ENCODE measurements around the gene VAV2.

The VAV2 gene

DNA sequence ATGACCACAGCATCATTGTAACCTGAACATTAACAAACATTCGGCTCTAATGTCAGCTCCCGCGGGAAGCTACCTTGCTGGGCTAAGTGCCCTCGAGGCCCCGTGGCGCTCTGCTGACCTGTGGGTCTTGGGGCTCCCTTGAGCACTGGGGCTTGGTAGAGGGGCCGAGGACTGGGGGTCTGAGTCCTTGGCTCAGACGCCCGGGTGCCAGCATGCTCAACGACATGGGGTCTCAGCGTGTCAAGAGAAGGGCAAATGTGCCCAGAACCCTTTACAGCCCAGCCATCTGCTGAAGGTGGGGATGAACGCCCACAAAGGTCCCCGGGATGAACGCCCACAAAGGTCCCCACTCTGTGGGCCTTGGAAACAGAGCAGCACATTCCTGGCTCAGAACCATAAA lies 214.3 kb downstream of the VAV2 start:
- DNase-seq (ENCODE audit: extremely low read depth, low read depth): no peak
- no peak overlapping the region for H3K4me3 ChIP-seq (replicated peaks; ENCODE audit: low read depth, low read length)
- TF ChIP-seq, protein P1, sequence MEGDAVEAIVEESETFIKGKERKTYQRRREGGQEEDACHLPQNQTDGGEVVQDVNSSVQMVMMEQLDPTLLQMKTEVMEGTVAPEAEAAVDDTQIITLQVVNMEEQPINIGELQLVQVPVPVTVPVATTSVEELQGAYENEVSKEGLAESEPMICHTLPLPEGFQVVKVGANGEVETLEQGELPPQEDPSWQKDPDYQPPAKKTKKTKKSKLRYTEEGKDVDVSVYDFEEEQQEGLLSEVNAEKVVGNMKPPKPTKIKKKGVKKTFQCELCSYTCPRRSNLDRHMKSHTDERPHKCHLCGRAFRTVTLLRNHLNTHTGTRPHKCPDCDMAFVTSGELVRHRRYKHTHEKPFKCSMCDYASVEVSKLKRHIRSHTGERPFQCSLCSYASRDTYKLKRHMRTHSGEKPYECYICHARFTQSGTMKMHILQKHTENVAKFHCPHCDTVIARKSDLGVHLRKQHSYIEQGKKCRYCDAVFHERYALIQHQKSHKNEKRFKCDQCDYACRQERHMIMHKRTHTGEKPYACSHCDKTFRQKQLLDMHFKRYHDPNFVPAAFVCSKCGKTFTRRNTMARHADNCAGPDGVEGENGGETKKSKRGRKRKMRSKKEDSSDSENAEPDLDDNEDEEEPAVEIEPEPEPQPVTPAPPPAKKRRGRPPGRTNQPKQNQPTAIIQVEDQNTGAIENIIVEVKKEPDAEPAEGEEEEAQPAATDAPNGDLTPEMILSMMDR (IDR thresholded peaks at IDR 0.05; ENCODE audit: low read depth, low read length, missing control alignments): no peak

DNA sequence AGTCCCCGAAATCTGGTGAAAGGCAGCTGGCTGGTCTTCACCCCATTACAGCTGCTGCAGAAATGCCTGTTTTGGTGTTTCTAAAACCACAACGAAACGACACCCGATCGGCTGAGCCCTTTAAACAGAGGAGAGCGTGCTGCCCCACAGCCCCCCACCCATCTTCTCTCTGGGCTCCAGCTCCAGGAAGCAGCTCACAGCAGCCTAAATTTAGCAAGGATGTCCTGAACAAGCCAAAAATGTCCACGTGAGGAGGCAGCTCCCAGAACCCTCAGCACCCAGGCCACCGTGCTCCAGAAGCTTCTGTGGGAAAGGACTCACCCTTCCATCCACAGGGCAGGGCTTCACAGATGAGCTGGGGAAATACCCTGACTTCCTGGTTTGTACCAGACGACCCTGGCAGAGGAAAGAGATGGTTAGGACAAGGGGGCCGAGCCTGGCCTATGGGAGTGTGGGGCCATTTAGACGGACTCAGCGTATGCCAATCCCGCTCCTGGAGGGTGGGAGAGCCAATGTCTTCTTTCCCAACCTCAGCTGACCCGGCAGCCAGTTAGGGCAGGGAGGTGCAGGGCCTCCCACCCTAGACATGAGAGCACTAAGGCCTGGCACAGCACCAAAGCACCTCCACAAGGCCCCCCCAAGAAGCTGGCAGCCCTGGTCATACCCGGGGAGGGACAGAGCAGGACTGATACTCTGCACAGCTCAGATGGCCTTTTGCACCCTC lies 214.9 kb downstream of the VAV2 start:
- TF ChIP-seq, protein P1 (IDR thresholded peaks at IDR 0.05; ENCODE audit: low read depth, low read length, missing control alignments): no peak
- no peak overlapping the region for H3K4me3 ChIP-seq (replicated peaks; ENCODE audit: low read depth, low read length)
- no peak for DNase-seq (ENCODE audit: extremely low read depth, low read depth)

DNA sequence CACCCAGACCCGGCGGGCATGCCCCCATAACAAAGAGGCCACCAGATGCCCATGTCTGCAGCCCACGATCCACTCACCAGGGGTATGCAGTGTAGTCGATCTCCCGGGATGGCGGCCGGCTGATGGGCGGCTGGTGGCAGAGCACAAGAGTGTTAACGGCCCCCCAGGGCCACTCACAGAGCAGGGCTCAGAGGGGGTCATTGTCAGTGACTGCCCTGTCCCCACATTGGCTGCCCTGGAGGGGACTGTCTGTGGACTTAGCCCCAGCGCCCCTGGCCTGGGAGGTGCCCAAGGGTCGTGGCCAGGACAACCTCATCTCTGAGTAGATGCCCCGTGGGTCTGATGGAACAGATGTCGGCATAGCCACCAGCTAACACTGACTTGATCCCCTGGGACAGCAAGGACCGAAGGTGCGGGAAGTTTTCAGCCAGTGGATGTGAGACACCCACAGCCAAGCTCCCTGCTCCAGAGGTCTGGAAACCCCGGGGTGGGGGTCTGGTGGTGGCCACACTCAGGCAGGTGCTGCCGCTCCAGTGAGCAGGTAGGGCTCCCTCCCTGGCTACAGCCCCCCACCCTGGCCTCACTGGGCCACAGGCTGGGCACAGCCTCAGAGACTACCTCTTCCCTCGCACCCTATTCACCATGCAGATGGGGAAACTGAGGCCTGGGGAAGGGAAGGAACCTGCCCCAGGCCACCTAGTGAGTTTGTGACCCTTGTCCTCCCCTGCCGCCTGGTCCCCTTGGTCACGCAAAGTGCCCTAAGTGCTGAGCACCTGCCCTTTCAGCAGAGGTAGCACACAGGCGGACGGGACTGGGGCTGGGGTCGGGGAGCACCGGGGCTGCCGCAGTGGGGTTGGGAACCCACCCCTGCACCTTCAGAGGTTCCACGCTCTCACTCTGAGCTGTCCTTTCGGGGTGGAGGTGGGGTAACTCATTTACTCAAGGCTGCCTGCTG lies 215.9 kb downstream of the VAV2 start:
- TF ChIP-seq, protein P1 (IDR thresholded peaks at IDR 0.05; ENCODE audit: low read depth, low read length, missing control alignments): no peak
- H3K4me3 ChIP-seq (replicated peaks; ENCODE audit: low read depth, low read length): no peak overlapping the region
- DNase-seq (ENCODE audit: extremely low read depth, low read depth): no peak

DNA sequence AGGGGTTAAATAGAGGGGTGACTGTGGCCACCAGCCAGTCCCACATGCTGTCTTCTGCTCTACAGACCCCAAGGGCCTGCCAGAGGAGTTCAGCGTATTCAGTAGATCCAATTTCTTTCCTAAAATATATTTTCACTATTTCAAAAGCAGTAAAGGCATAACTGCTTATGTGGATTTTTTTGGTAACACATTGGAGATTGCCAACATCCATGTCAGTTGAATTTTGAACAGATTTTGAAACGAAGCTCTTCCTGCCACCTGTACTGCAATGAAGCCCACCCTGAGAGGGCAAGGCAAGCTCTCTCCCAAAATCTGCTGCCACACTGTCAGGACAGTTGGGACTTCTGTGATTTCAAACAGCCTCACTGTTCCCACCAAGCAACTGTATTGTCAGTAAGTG lies 216.8 kb downstream of the VAV2 start:
- TF ChIP-seq, protein P1 (IDR thresholded peaks at IDR 0.05; ENCODE audit: low read depth, low read length, missing control alignments): no peak
- no peak for DNase-seq (ENCODE audit: extremely low read depth, low read depth)
- H3K4me3 ChIP-seq (replicated peaks; ENCODE audit: low read depth, low read length): no peak overlapping the region

DNA sequence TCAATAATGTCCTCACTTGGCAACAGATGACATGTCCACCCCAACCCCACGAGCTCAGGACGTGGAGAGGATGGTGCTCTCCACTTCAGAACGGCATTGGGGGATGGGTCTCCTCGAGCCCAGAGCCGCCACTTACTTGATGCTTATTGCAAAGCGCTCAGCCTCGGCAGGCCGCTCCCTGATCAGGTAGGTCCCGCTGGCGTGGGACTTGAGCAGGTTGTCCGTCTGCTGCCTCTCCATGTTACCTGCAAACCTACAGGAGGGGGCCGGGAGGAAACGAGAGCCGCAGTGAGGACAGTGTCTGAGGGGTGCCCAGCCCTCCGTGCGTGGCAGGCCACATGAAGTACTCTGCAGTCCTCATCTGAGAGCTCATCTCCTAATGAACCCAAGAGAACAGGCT lies 217.3 kb downstream of the VAV2 start:
- no peak for DNase-seq (ENCODE audit: extremely low read depth, low read depth)
- no peak overlapping the region for H3K4me3 ChIP-seq (replicated peaks; ENCODE audit: low read depth, low read length)
- TF ChIP-seq, protein P1 (IDR thresholded peaks at IDR 0.05; ENCODE audit: low read depth, low read length, missing control alignments): no peak

DNA sequence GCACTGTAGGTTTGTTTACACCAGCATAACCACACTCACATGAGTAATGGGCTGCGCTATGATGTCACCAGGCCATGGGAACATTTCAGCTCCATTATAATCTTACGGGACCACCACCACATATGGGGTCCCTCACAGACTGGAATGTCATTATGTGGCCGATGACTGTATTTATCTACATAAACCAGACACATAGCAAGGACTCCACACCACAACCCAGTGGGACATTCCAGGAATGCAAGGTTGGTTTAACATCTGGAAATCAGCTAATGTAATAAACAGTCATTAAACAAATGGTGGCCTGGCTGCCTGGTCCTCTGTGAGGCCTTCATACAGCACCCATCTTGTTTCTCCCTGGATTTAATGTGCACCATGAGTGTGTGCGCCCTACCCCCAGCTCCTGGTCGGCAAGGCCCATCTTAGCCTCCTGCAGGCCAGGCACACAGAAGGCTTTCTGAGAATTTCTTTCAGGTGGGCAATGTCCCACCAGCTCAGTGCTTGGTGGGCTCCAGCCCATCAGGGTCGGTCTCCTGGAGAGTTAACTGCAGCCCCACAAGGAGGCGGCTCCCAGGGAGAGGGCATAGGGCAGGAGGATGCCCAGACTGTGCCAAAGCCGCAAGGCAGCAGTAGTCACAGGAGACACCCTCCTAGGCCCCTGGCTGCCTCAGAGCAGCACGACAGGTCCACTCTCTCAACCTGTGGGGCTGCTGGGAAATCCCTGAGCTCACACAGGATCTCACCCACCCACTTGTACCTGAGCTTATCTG lies 218.1 kb downstream of the VAV2 start:
- no peak overlapping the region for H3K4me3 ChIP-seq (replicated peaks; ENCODE audit: low read depth, low read length)
- DNase-seq (ENCODE audit: extremely low read depth, low read depth): no peak
- TF ChIP-seq, protein P1 (IDR thresholded peaks at IDR 0.05; ENCODE audit: low read depth, low read length, missing control alignments): no peak
